Panc1 (cell line): ENCODE measurements around the gene RBP5. TPM values are rescaled to one million over a fixed set of nuclear protein-coding genes. Genes with fewer than 3 reads are reported as not detected.

Source experiments
- ATAC-seq: fragments of 200-7000 bp; cut with Tn5 transposase; 2 replicates; pipeline ENCODE4 v1.9.1; 2020; ENCODE audit warnings: mild to moderate bottlenecking, moderate library complexity
- BruUV-seq: library from RNA; stranded (reverse); fragments of 400-500 nt; replicated peaks from 2 replicates; lab custom pipeline; 2021; lab: Mats Ljungman, UMichigan
- CTCF ChIA-PET: fragments of 300-600 bp; sonication (Branson Sonifier 250); formaldehyde crosslinking; loops from one replicate; lab custom pipeline; 2022; ENCODE audit warnings: antibody characterized with exemption; lab: Charles Lee
- POLR2A ChIA-PET: fragments of 300-600 bp; sonication (Branson Sonifier 250); formaldehyde crosslinking; loops from one replicate; lab custom pipeline; 2022; ENCODE audit warnings: antibody characterized with exemption; lab: Charles Lee
- DNase-seq: peaks from one replicate; pipeline ENCODE4 v3.0.0-alpha.2; 2010; ENCODE audit warnings: low read depth, low spot score
- H3K27ac ChIP-seq: 2 replicates; pipeline ENCODE4 v1.5.1; 2011; ENCODE audit warnings: mild to moderate bottlenecking, low read length, inconsistent platforms
- H3K27me3 ChIP-seq: fragments of 200-500 bp; sonication (Bioruptor generic); 2 replicates; pipeline ENCODE4 v1.6.0; 2014; ENCODE audit warnings: low read length, inconsistent platforms; ENCODE audit not compliant: control insufficient read depth, insufficient read depth
- H3K36me3 ChIP-seq: fragments of 200-500 bp; sonication (Bioruptor generic); 2 replicates; pipeline ENCODE4 v1.5.1; 2014; ENCODE audit warnings: inconsistent platforms, mild to moderate bottlenecking, low read length, moderate library complexity; ENCODE audit not compliant: control insufficient read depth, insufficient read depth
- H3K4me1 ChIP-seq: 2 replicates; pipeline ENCODE4 v1.5.1; 2011; ENCODE audit warnings: inconsistent platforms, mild to moderate bottlenecking, low read length, moderate library complexity; ENCODE audit not compliant: control insufficient read depth, insufficient read depth
- H3K4me3 ChIP-seq, 2 experiments: 2 replicates each; pipeline ENCODE4 v1.5.1; 2011 to 2012; ENCODE audit warnings: low read depth in 2 of 2, low read length in 2 of 2, mild to moderate bottlenecking in 2 of 2, inconsistent platforms in 1 of 2, moderate library complexity in 1 of 2
- H3K9me3 ChIP-seq: fragments of 200-500 bp; sonication (Bioruptor generic); 2 replicates; pipeline ENCODE4 v1.5.1; 2014; ENCODE audit warnings: low read depth, mild to moderate bottlenecking, inconsistent platforms, low read length, moderate library complexity; ENCODE audit not compliant: control insufficient read depth, insufficient read depth
- POLR2AphosphoS5 ChIP-seq: IDR thresholded peaks from 2 replicates; pipeline ENCODE4 v1.6.1; 2012; ENCODE audit warnings: mild to moderate bottlenecking, low read depth, low read length, moderate library complexity
- SIN3A ChIP-seq: IDR thresholded peaks from 2 replicates; pipeline ENCODE4 v1.6.1; 2012; ENCODE audit warnings: low read depth, mild to moderate bottlenecking, low read length, moderate library complexity, borderline replicate concordance; ENCODE audit not compliant: insufficient read depth
- TCF7L2 ChIP-seq: IDR thresholded peaks from 2 replicates; pipeline ENCODE4 v1.6.1; 2011; ENCODE audit warnings: mild to moderate bottlenecking, low read depth, low read length, inconsistent platforms
- in situ Hi-C: cut with HindIII; loops from 2 replicates; pipeline ENCODE4 v1.10.0; 2016; ENCODE audit warnings: low sequenced_read_pairs, low pct_unique_long_range_greater_than_20kb
- intact Hi-C: fragments of 100-400 bp; cut with micrococcal nuclease; formaldehyde crosslinking; loops from one replicate; pipeline ENCODE4 v1.10.0; 2022; ENCODE audit not compliant: unreplicated experiment
- total RNA-seq: library from RNA; stranded (reverse); gene quantifications from one replicate; pipeline ENCODE4 v1.2.1, GENCODE V29; 2021; ENCODE audit not compliant: unreplicated experiment
- TF ChIP-seq, protein P1 (sequence below): fragments of 450-650 bp; IDR thresholded peaks from 2 replicates; pipeline ENCODE4 v1.5.1; 2017; ENCODE audit warnings: mild to moderate bottlenecking
- TF ChIP-seq, protein P2 (sequence below), 2 experiments: IDR thresholded peaks; 2 replicates each; pipeline ENCODE4 v1.6.1; 2011 to 2012; ENCODE audit warnings: low read depth in 2 of 2, control low read depth in 1 of 2, low read length in 1 of 2, mild to moderate bottlenecking in 1 of 2, moderate library complexity in 1 of 2; ENCODE audit not compliant: insufficient read depth in 1 of 2

Gene RBP5
- total RNA-seq, 1 experiment from 2014 or later = not detected

GRCh38 chr12:7092229-7092985, 36.3 kb downstream of the RBP5 start, which contains the start of gene C1R:
TSS of gene C1R (minus strand) at chr12:7092445. CDS start at chr12:7092388, 57 bp downstream.
- DNase-seq = peak; percentile 24
- TF ChIP-seq, protein P1, sequence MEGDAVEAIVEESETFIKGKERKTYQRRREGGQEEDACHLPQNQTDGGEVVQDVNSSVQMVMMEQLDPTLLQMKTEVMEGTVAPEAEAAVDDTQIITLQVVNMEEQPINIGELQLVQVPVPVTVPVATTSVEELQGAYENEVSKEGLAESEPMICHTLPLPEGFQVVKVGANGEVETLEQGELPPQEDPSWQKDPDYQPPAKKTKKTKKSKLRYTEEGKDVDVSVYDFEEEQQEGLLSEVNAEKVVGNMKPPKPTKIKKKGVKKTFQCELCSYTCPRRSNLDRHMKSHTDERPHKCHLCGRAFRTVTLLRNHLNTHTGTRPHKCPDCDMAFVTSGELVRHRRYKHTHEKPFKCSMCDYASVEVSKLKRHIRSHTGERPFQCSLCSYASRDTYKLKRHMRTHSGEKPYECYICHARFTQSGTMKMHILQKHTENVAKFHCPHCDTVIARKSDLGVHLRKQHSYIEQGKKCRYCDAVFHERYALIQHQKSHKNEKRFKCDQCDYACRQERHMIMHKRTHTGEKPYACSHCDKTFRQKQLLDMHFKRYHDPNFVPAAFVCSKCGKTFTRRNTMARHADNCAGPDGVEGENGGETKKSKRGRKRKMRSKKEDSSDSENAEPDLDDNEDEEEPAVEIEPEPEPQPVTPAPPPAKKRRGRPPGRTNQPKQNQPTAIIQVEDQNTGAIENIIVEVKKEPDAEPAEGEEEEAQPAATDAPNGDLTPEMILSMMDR = peak; percentile 88
- no peak for TF ChIP-seq POLR2AphosphoS5
- TF ChIP-seq SIN3A = no peak
- ChIA-PET POLR2A (no interaction called here), CTCF (interaction anchor here (0.8 kb wide), 1 partner anchor 17 kb away, joined by 3 read pairs; the partner anchor contains the start of gene C1RL)
- no peaks in the 10 kb centered on the region for H3K9me3 ChIP-seq
- no TSS peak for BruUV-seq
- peak; percentile 74 for ATAC-seq
- H3K27ac ChIP-seq = 0 out of 2 replicates have a peak within 1 kb of the TSS, but pooled peaks have one; percentile 34
- H3K36me3 ChIP-seq = no peaks in the 10 kb centered on the region
- no peaks in the 10 kb centered on the region for H3K4me1 ChIP-seq
- intact Hi-C loops = no loop called here
- H3K27me3 ChIP-seq = no peaks in the 10 kb centered on the region
- in situ Hi-C loops = no loop called here
- peak within 1 kb of the TSS; percentile 26 to 48 for H3K4me3 ChIP-seq

- peak; percentile 13; the same call in 1 of the 2 replicates for ATAC-seq
- H3K9me3 ChIP-seq = no peaks in the 10 kb centered on the region
- BruUV-seq = no TSS peak
- in situ Hi-C loops (no loop called here), intact Hi-C loops (no loop called here)
- no peaks in the 10 kb centered on the region for H3K27me3 ChIP-seq
- no peak for DNase-seq
- ChIA-PET POLR2A (no interaction called here), CTCF (no interaction called here)
- H3K27ac ChIP-seq = no peak overlapping the region
- no peaks in the 10 kb centered on the region for H3K36me3 ChIP-seq
- H3K4me1 ChIP-seq = no peaks in the 10 kb centered on the region
- TF ChIP-seq POLR2AphosphoS5 = no peak
- TF ChIP-seq, protein P2, sequence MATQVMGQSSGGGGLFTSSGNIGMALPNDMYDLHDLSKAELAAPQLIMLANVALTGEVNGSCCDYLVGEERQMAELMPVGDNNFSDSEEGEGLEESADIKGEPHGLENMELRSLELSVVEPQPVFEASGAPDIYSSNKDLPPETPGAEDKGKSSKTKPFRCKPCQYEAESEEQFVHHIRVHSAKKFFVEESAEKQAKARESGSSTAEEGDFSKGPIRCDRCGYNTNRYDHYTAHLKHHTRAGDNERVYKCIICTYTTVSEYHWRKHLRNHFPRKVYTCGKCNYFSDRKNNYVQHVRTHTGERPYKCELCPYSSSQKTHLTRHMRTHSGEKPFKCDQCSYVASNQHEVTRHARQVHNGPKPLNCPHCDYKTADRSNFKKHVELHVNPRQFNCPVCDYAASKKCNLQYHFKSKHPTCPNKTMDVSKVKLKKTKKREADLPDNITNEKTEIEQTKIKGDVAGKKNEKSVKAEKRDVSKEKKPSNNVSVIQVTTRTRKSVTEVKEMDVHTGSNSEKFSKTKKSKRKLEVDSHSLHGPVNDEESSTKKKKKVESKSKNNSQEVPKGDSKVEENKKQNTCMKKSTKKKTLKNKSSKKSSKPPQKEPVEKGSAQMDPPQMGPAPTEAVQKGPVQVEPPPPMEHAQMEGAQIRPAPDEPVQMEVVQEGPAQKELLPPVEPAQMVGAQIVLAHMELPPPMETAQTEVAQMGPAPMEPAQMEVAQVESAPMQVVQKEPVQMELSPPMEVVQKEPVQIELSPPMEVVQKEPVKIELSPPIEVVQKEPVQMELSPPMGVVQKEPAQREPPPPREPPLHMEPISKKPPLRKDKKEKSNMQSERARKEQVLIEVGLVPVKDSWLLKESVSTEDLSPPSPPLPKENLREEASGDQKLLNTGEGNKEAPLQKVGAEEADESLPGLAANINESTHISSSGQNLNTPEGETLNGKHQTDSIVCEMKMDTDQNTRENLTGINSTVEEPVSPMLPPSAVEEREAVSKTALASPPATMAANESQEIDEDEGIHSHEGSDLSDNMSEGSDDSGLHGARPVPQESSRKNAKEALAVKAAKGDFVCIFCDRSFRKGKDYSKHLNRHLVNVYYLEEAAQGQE (IDR thresholded peaks at IDR 0.05; ENCODE audit: insufficient read depth in 1 of 2, low read depth in 2 of 2, low read length in 1 of 2) = no peak
- TF ChIP-seq, protein P1 = no peak
- TF ChIP-seq SIN3A = no peak
- TF ChIP-seq TCF7L2 = no peak
- H3K4me3 ChIP-seq = peak overlapping the region in 1 of 2 experiments; percentile 48; a peak in 2 of 4 replicates
Observed at GRCh38 chr12:7091660-7092228, 36.9 kb downstream of the RBP5 start.
